22Rv1 (cell line): ENCODE measurements around the gene EIF3L.

Experiments used
- CTCF ChIP-seq: fragments of 450-650 bp; IDR thresholded peaks from 2 replicates; pipeline ENCODE4 v1.5.1; 2017; ENCODE audit warnings: mild to moderate bottlenecking
- ZFX ChIP-seq: fragments of 450-650 bp; IDR thresholded peaks from 2 replicates; pipeline ENCODE4 v1.6.1; 2017; ENCODE audit warnings: antibody characterized with exemption, borderline replicate concordance

GRCh38 chr22:37927637-37927936 is 78.4 kb downstream of the EIF3L start:
- TF ChIP-seq CTCF (no peak), ZFX (no peak)
